HepG2 (cell line): ENCODE data around the gene DNAJC18. TPM values are rescaled to one million over a fixed set of nuclear protein-coding genes. Genes with fewer than 3 reads are reported as not detected.

Source experiments
- ATAC-seq: fragments of 200-7000 bp; cut with Tn5 transposase; 3 replicates; pipeline ENCODE4 v1.9.1; 2020; ENCODE audit warnings: mild to moderate bottlenecking, moderate library complexity
- BruUV-seq: library from RNA; stranded (reverse); fragments of 400-500 nt; replicated peaks from 2 replicates; lab custom pipeline; 2021; lab: Mats Ljungman, UMichigan
- CTCF ChIA-PET: fragments of 300-600 bp; formaldehyde crosslinking; extraction: SDS; loops from one replicate; lab custom pipeline; 2021; ENCODE audit warnings: low total read pairs, inconsistent platforms, low intra/inter-chr PET ratio; lab: Yijun Ruan, JAX
- POLR2A ChIA-PET: fragments of 350-600 bp; sonication (Branson Sonifier 250); formaldehyde crosslinking; loops from one replicate; lab custom pipeline; 2020; ENCODE audit warnings: antibody characterized with exemption, inconsistent platforms; lab: Yijun Ruan, JAX
- DNase-seq: peaks from one replicate; pipeline ENCODE4 v3.0.0-alpha.2; 2015; ENCODE audit warnings: low spot score
- FAIRE-seq: peaks from 3 replicates; lab custom pipeline; 2011; peaks lifted over from hg19 to GRCh38; lab: Jason Lieb, UNC
- H2AFZ ChIP-seq: one replicate; pipeline ENCODE4 v1.6.1; 2011; ENCODE audit warnings: low read length, inconsistent platforms
- H3K27ac ChIP-seq: fragments of 300-600 bp; 3 replicates; pipeline ENCODE4 v1.8.0; 2011; ENCODE audit warnings: mixed run types, mild to moderate bottlenecking, mixed read lengths, low read length, inconsistent platforms; ENCODE audit not compliant: insufficient read depth; ENCODE audit errors: extremely low read length
- H3K27me3 ChIP-seq, 2 experiments: fragments of 200-600 bp in 1 of 2; 2 replicates in 1 of 2; 3 replicates in 1 of 2; pipeline versions ENCODE4 v1.6.0 to v1.8.0; 2011; ENCODE audit warnings: low read length in 2 of 2, mild to moderate bottlenecking in 2 of 2, moderate library complexity in 2 of 2, inconsistent platforms in 1 of 2; ENCODE audit not compliant: insufficient read depth in 2 of 2, control insufficient read depth in 1 of 2
- H3K36me3 ChIP-seq, 2 experiments: fragments of 200-600 bp in 1 of 2; replicated peaks in 1 of 2; 2 replicates in 1 of 2; 3 replicates in 1 of 2; pipeline versions ENCODE4 v1.5.1 to v1.8.0; 2011; ENCODE audit warnings: low read length in 2 of 2, inconsistent platforms in 1 of 2; ENCODE audit not compliant: insufficient read depth in 2 of 2, control insufficient read depth in 1 of 2
- H3K4me1 ChIP-seq: 2 replicates; pipeline ENCODE4 v1.5.1; 2012; ENCODE audit warnings: low read length, inconsistent platforms; ENCODE audit not compliant: insufficient read depth
- H3K4me2 ChIP-seq: 2 replicates; pipeline ENCODE4 v1.6.0; 2011; ENCODE audit warnings: low read depth, low read length, inconsistent platforms
- H3K4me3 ChIP-seq, 3 experiments: fragments of 200-600 bp in 1 of 3; sonication (generic), shearing (Covaris generic) in 1 of 3; replicated peaks in 1 of 3; 2 replicates each; pipeline ENCODE4 v1.5.1; 2011 to 2016; ENCODE audit warnings: low read length in 3 of 3, inconsistent platforms in 2 of 3, low read depth in 2 of 3, mild to moderate bottlenecking in 2 of 3, control low read depth in 1 of 3, mixed read lengths in 1 of 3; ENCODE audit not compliant: insufficient read depth in 1 of 3
- H3K79me2 ChIP-seq: one replicate; pipeline ENCODE4 v1.6.1; 2011; ENCODE audit warnings: low read length, inconsistent platforms; ENCODE audit not compliant: insufficient read depth
- H3K9ac ChIP-seq: 2 replicates; pipeline ENCODE4 v1.6.0; 2011; ENCODE audit warnings: mild to moderate bottlenecking, low read depth, low read length, inconsistent platforms; ENCODE audit not compliant: insufficient read depth
- H3K9me3 ChIP-seq: 2 replicates; pipeline ENCODE4 v1.5.1; 2012; ENCODE audit warnings: mild to moderate bottlenecking, low read length
- H4K20me1 ChIP-seq: 2 replicates; pipeline ENCODE4 v1.6.0; 2011; ENCODE audit warnings: inconsistent platforms, mild to moderate bottlenecking, low read length, moderate library complexity; ENCODE audit not compliant: insufficient read depth
- CEBPB ChIP-seq: IDR thresholded peaks from 2 replicates; pipeline ENCODE4 v1.6.1; 2011; ENCODE audit warnings: low read depth, low read length, improper control_type of control experiment, borderline replicate concordance
- CEBPG ChIP-seq: IDR thresholded peaks from 2 replicates; pipeline ENCODE4 v1.6.1; 2016
- CTCF ChIP-seq: sonication (generic); formaldehyde crosslinking; IDR thresholded peaks from 2 replicates; pipeline ENCODE4 v1.5.0; 2020; ENCODE audit warnings: mild to moderate bottlenecking, missing genetic modification reagents, moderate library complexity
- SMC3 ChIP-seq: IDR thresholded peaks from 2 replicates; pipeline ENCODE4 v1.6.1; 2011; ENCODE audit warnings: low read length, improper control_type of control experiment
- SNAPC4 ChIP-seq: sonication (generic); formaldehyde crosslinking; IDR thresholded peaks from 2 replicates; pipeline ENCODE4 v1.4.0; 2020; ENCODE audit warnings: mild to moderate bottlenecking, missing genetic modification reagents
- SNAPC5 ChIP-seq: sonication (generic); formaldehyde crosslinking; IDR thresholded peaks from 2 replicates; pipeline ENCODE4 v1.8.1; 2023; ENCODE audit warnings: mild to moderate bottlenecking, missing genetic modification reagents, borderline replicate concordance
- ZNF329 ChIP-seq: sonication (generic); formaldehyde crosslinking; IDR thresholded peaks from 2 replicates; pipeline ENCODE4 v1.9.0; 2021; ENCODE audit warnings: low read depth, mild to moderate bottlenecking, missing genetic modification reagents
- ZSCAN22 ChIP-seq: sonication (generic); formaldehyde crosslinking; IDR thresholded peaks from 2 replicates; pipeline ENCODE4 v1.4.0; 2020; ENCODE audit warnings: mild to moderate bottlenecking, missing genetic modification reagents
- WGBS: methylation state at CpG from one replicate; pipeline ENCODE4 v1.1.6; 2017; ENCODE audit warnings: low lambda C conversion rate; 5-methylcytosine and 5-hydroxymethylcytosine counted together
- in situ Hi-C: cut with HindIII; loops from 2 replicates; pipeline ENCODE4 v1.10.0; 2017; ENCODE audit warnings: low pct_unique_long_range_greater_than_20kb; ENCODE audit not compliant: extremely low pct_ligation_motif_present
- intact Hi-C: fragments of 100-400 bp; cut with micrococcal nuclease; formaldehyde crosslinking; loops from one replicate; pipeline ENCODE4 v1.10.0; 2022; ENCODE audit not compliant: unreplicated experiment
- polyA plus RNA-seq, 8 experiments: library from polyadenylated mRNA; depleted of rRNA in 3 of 8; stranded (reverse) in 7 of 8; unstranded in 1 of 8; fragments of >200 nt; fragmentation: Illumina TruSeq in 4 of 8; extraction: Trizol in 4 of 8; gene quantifications; 2 replicates each; pipeline versions ENCODE4 v1.2.1 to v1.2.3, GENCODE V29; 2011 to 2016; ENCODE audit warnings: low read depth in 4 of 8, missing spikeins in 1 of 8, mixed read lengths in 1 of 8; ENCODE audit not compliant: insufficient read depth in 1 of 8
- total RNA-seq, 5 experiments: library from RNA; depleted of rRNA; stranded (reverse); fragments of >200 nt; fragmentation: Illumina TruSeq; extraction: Trizol; gene quantifications; 2 replicates each; pipeline ENCODE4 v1.2.3, GENCODE V29; 2016; ENCODE audit warnings: low read depth in 1 of 5

DNAJC18 gene
- total and polyA plus RNA-seq, 2 of the 13 experiments (the other 11 are each of a cell fraction or from before 2014, with no cell fraction given), result 6.5 to 6.6 TPM

DNA sequence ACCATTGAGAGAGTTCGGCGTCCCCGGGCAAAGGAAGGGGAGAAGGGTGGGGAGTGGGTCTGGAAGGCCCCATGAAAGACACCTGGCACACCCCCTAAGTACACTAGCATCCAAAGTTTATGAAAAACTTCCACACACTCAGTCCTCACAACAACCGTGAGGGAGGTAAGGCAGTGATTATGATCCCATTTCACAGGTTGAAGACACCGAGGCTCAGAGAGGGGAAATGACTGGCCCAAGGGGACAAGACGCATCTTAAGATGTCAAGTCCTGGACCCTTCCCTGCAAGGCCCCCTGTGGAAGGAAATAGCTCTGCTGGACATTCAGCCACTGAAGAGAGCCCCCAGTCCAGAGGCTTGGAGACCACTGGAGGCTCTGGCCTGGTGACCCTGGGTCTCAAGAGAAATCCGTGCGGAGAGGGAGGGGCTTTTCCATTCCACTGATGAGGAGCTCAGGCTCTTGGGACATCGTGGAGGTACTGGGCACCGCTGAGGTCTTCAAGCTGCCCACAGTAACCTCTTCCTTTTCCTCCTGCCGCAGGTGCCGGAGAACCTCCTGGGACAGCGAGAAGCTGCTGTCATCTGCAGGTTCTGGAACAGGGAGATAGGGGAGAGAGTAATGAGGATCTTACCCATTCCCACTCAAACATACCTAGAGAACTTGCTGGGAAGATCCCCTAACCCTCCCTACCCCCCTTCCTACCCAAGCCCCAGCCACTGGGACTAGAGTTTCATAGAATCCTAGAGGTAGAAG is 36.7 kb upstream of the DNAJC18 start:
- Histone ChIP-seq H2AFZ (no peak overlapping the region), H4K20me1 (no peaks in the 10 kb centered on the region), H3K9ac (no peak overlapping the region), H3K4me3 (no peak overlapping the region), H3K27ac (no peak overlapping the region), H3K9me3 (no peaks in the 10 kb centered on the region), H3K4me2 (no peak overlapping the region), H3K4me1 (peaks cover 16% of the 10 kb centered on the region), H3K36me3 (no peaks in the 10 kb centered on the region), H3K27me3 (peaks cover 0 to 21% of the 10 kb centered on the region in 2 experiments; a peak in 4 of 5 replicates), H3K79me2 (no peaks in the 10 kb centered on the region)
- ATAC-seq, result no peak
- no peak for TF ChIP-seq SNAPC5 (CRISPR knock-in tag)
- no TSS peak for BruUV-seq
- in situ Hi-C loops (no loop called here), intact Hi-C loops (no loop called here)
- WGBS, result 77% methylated on average over 11 of the region's 13 CpGs
- FAIRE-seq, result no peak
- CTCF ChIA-PET, result no interaction called here
- DNase-seq, result no peak
- POLR2A ChIA-PET, result interaction anchor here (0.6 kb wide), 1 partner anchor 25 kb away, joined by 3 read pairs; no protein-coding TSS in a partner anchor

- POLR2A ChIA-PET, result no interaction called here
- ATAC-seq (no peak), FAIRE-seq (no peak), DNase-seq (no peak)
- no peak overlapping the region for H3K4me2 ChIP-seq
- H3K79me2 ChIP-seq, result no peaks in the 10 kb centered on the region
- TF ChIP-seq ZSCAN22 (CRISPR knock-in tag), result no peak
- no peak for TF ChIP-seq CTCF
- TF ChIP-seq SMC3, result 0 out of 2 replicates have a peak, but pooled peaks have one; percentile 2
- TF ChIP-seq CEBPG (CRISPR knock-in tag), result peak; percentile 59
- no peak for TF ChIP-seq ZNF329 (CRISPR knock-in tag)
- no peak for TF ChIP-seq SNAPC4 (CRISPR knock-in tag)
- peak; percentile 92 for TF ChIP-seq CEBPB
- in situ Hi-C loops, result no loop called here
- no peaks in the 10 kb centered on the region for H4K20me1 ChIP-seq
- CTCF ChIA-PET, result no interaction called here
- 57% methylated on average over 13 of the region's 13 CpGs for WGBS
- no peak overlapping the region for H3K9ac ChIP-seq
- H2AFZ ChIP-seq, result no peak overlapping the region
- H3K36me3 ChIP-seq, result no peaks in the 10 kb centered on the region
- peaks cover 2 to 22% of the 10 kb centered on the region in 2 experiments; a peak in 4 of 5 replicates for H3K27me3 ChIP-seq
- no TSS peak for BruUV-seq
- H3K4me3 ChIP-seq, result no peak overlapping the region
- H3K27ac ChIP-seq, result no peak overlapping the region
- no peaks in the 10 kb centered on the region for H3K9me3 ChIP-seq
- H3K4me1 ChIP-seq, result peaks cover 16% of the 10 kb centered on the region
- intact Hi-C loops, result no loop called here
Measured at GRCh38 chr5:139474890-139475791, 35.8 kb upstream of the DNAJC18 start.
